Spleen (tissue), 7 donors: Measurements from ENCODE around the gene GKAP1.

Source experiments
- POLR2A ChIP-seq, 3 donors: fragments of 450-650 bp; IDR thresholded peaks; one replicate each; pipeline ENCODE4 v1.5.1; 2017; ENCODE audit warnings: antibody characterized with exemption in 3 of 3, mild to moderate bottlenecking in 1 of 3
- POLR2AphosphoS5 ChIP-seq, 3 donors: sonication (generic); formaldehyde crosslinking; IDR thresholded peaks; one replicate each; pipeline ENCODE4 v1.5.1; 2017; ENCODE audit warnings: antibody characterized with exemption in 3 of 3
- TF ChIP-seq, protein P1 (sequence below), 11 experiments: fragments of 200-600 bp in 7 of 11; fragments of 450-650 bp in 4 of 11; sonication (generic) in 4 of 11; IDR thresholded peaks in 8 of 11; conservative IDR thresholded peaks in 3 of 11; 1 replicate in 7 of 11; 2 replicates in 4 of 11; pipeline versions ENCODE4 v1.4.0 to v1.8.0; 2016 to 2021; ENCODE audit warnings: antibody characterized with exemption in 11 of 11, inconsistent platforms in 4 of 11, mild to moderate bottlenecking in 1 of 11
- donor health status: DM: no; HTN: no; CAD: no; lungs with moderate emphysema.
- donor health status: DM: no; HTN: no; CAD: no.
- donor health status: DM: no; HTN: no; CAD: no.

DNA sequence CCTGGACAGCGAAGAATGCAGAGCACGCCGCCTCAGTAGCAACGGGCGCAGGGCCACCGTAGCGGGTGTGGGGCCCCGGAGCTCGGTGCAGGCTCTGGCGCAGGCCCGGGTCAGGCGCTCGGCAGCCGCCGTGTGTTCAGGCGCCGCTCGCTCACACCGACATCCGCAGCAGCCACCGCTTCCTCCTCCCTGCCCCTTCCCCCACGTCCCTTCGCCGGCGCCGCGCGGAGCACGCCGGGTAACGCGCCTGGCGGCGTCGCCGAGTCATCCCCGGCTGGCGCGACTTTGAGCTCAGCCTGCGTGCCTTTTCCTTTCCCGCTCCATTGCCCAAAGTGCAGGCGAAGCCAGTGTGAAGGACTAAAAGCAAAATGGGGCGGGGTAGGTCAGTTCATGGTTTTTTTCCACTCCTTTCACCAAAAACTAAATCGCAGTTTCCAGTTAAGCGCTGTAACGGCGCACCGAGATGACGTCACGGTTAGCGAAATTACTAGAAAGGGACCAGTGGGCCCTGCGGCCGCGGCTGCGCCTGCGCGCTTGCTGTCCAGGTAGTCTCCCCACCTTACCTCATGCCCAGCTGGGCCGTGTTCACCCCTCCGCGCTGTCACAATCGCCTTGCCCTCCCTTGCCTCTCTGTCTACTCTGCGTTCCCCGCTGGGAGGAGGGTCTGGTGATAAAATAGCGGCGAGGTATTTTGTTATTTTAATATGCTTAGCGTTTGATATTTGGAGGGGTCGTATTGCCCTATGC, 109.6 kb downstream of the GKAP1 start, which contains the start of gene UBQLN1:
- TF ChIP-seq, protein P1, sequence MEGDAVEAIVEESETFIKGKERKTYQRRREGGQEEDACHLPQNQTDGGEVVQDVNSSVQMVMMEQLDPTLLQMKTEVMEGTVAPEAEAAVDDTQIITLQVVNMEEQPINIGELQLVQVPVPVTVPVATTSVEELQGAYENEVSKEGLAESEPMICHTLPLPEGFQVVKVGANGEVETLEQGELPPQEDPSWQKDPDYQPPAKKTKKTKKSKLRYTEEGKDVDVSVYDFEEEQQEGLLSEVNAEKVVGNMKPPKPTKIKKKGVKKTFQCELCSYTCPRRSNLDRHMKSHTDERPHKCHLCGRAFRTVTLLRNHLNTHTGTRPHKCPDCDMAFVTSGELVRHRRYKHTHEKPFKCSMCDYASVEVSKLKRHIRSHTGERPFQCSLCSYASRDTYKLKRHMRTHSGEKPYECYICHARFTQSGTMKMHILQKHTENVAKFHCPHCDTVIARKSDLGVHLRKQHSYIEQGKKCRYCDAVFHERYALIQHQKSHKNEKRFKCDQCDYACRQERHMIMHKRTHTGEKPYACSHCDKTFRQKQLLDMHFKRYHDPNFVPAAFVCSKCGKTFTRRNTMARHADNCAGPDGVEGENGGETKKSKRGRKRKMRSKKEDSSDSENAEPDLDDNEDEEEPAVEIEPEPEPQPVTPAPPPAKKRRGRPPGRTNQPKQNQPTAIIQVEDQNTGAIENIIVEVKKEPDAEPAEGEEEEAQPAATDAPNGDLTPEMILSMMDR (IDR thresholded peaks at IDR 0.05 in 8 of 11, conservative IDR thresholded peaks at IDR 0.05 in 3 of 11) = peak in 7 of 11 experiments; percentile 19 to 51 (median 34)
- TF ChIP-seq POLR2A (IDR thresholded peaks at IDR 0.05) (peak in 2 of 3 donors; percentile 85 to 96), POLR2AphosphoS5 (IDR thresholded peaks at IDR 0.05) (peak; percentile 97 to 99 (median 99))
